ENCODE measurements around the gene TMEM234. TPM values are rescaled to one million over a fixed set of nuclear protein-coding genes. Genes with fewer than 3 reads are reported as not detected.

The TMEM234 gene
- total and polyA plus RNA-seq, 2 of the 8 experiments (the other 6 are each of a cell fraction or from before 2014, with no cell fraction given): 8.7 to 8.9 TPM

DNA sequence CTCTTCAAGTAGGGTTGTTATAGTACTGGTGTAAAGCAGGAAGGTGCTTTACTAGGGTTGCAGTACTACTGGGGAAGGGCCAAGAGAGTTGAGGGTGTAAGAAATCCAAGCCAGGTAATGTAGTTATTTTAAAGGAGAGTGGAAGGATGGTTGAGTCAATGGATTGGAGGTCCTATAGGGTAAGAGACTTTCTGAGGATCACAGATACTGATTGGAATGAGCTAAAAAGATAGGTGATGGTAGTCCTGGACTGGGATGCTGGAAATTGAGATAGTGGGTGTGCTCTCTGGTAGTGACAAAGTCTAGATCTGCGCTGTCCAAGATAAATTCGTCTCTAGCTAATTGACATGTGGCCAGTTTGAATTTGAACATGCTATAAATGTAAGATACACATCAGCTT is 35.7 kb downstream of the TMEM234 start:
- peaks cover 37 to 79% (median 69%) of the 10 kb centered on the region in 4 experiments for H3K36me3 ChIP-seq (ENCODE audit: control insufficient read depth in 2 of 4, insufficient read depth in 4 of 4, low read length in 3 of 4)
- 98% methylated on average over 2 of the region's 2 CpGs; no CpG with 5 or more reads in 1 of the 2 experiments for WGBS, 2 experiments (ENCODE audit: extremely low coverage in 1 of 2, insufficient coverage in 1 of 2, insufficient read length in 1 of 2, insufficient replicate concordance in 2 of 2, low coverage in 1 of 2, low lambda C conversion rate in 2 of 2, missing lambda C conversion rate in 1 of 2)
- CTCF ChIA-PET (ENCODE audit: partially characterized antibody): no interaction called here
- TF ChIP-seq KDM4A (IDR thresholded peaks at IDR 0.05; ENCODE audit: low read depth, low read length, severe bottlenecking) (no peak), SAP30 (IDR thresholded peaks at IDR 0.05; ENCODE audit: insufficient read depth, insufficient replicate concordance, low read length) (no peak), GABPA (IDR thresholded peaks at IDR 0.05; ENCODE audit: borderline replicate concordance, insufficient read depth, low read length) (no peak), BACH1 (IDR thresholded peaks at IDR 0.05; ENCODE audit: low read length) (no peak), CBX5 (IDR thresholded peaks at IDR 0.05; ENCODE audit: low read depth, low read length) (no peak), POLR2A (IDR thresholded peaks at IDR 0.05; ENCODE audit: control extremely low read depth in 1 of 2, low read depth in 2 of 2, low read length in 2 of 2) (no peak), SRF (IDR thresholded peaks at IDR 0.05; ENCODE audit: low read depth, low read length) (no peak), EZH2 (IDR thresholded peaks at IDR 0.05; ENCODE audit: low read depth, low read length, severe bottlenecking) (no peak), HDAC6 (IDR thresholded peaks at IDR 0.05; ENCODE audit: low read depth, low read length) (no peak), MAFK (IDR thresholded peaks at IDR 0.05; ENCODE audit: low read depth, low read length) (no peak), JUN (IDR thresholded peaks at IDR 0.05; ENCODE audit: low read depth, low read length) (no peak), CREB1 (IDR thresholded peaks at IDR 0.05) (no peak), PHF8 (conservative IDR thresholded peaks at IDR 0.05; ENCODE audit: low read depth, low read length) (no peak), CTBP2 (IDR thresholded peaks at IDR 0.05; ENCODE audit: borderline replicate concordance, insufficient read depth, insufficient read length, low read length) (no peak), BRCA1 (IDR thresholded peaks at IDR 0.05; ENCODE audit: low read depth, low read length) (no peak)

More for the DNA sequence above, 35.7 kb downstream of the TMEM234 start:
- Histone ChIP-seq H3K23ac (ENCODE audit: insufficient read length) (no peak overlapping the region), H2AFZ (ENCODE audit: low read length) (no peak overlapping the region), H3K27me3 (replicated peaks in 1 of 4; ENCODE audit: control insufficient read depth in 3 of 4, extremely low read depth in 1 of 4, insufficient read depth in 3 of 4, low read length in 3 of 4) (no peaks in the 10 kb centered on the region), H3K9ac (replicated peaks in 1 of 4; ENCODE audit: extremely low read depth in 1 of 4, low read depth in 3 of 4, low read length in 3 of 4) (no peak overlapping the region), H3K27ac (ENCODE audit: low read depth, low read length) (no peak overlapping the region), H2BK5ac (ENCODE audit: low read depth, low read length) (0 out of 2 replicates have a peak overlapping the region, but pooled peaks have one; percentile 68), H4K8ac (ENCODE audit: extremely low read depth, insufficient read depth, low read length) (no peak overlapping the region), H3K79me2 (ENCODE audit: control insufficient read depth in 1 of 2, insufficient read depth in 2 of 2, low read length in 2 of 2) (peaks cover 7 to 30% of the 10 kb centered on the region in 2 experiments), H2AK5ac (ENCODE audit: low read depth, low read length) (no peak overlapping the region), H3K4ac (replicated peaks; ENCODE audit: insufficient read length, low read depth, low read length) (no peak overlapping the region), H3K56ac (replicated peaks; ENCODE audit: insufficient read length, low read depth, low read length) (no peak overlapping the region), H3K79me1 (ENCODE audit: low read depth, low read length) (peaks cover 2% of the 10 kb centered on the region; the same call in 1 of the 2 replicates), H2BK20ac (ENCODE audit: low read length) (no peak overlapping the region), H3K18ac (ENCODE audit: extremely low read depth, low read length) (no peak overlapping the region), H4K5ac (ENCODE audit: insufficient read length, low read depth, low read length) (no peak overlapping the region), H4K20me1 (replicated peaks in 1 of 2; ENCODE audit: control insufficient read depth in 1 of 2, insufficient read depth in 2 of 2, low read length in 2 of 2) (peaks cover 4 to 11% of the 10 kb centered on the region in 2 experiments), H3K4me1 (replicated peaks in 1 of 4; ENCODE audit: control insufficient read depth in 3 of 4, insufficient read depth in 4 of 4, low read length in 3 of 4) (no peaks in the 10 kb centered on the region; a peak in 2 of 7 replicates), H2BK15ac (ENCODE audit: low read length) (no peak overlapping the region; the same call in 1 of the 2 replicates), H4K91ac (replicated peaks; ENCODE audit: insufficient read length, low read length) (no peak overlapping the region), H3K14ac (ENCODE audit: insufficient read length) (no peak overlapping the region), H3K23me2 (ENCODE audit: low read depth, low read length) (no peaks in the 10 kb centered on the region), H3K9me3 (ENCODE audit: insufficient read depth in 2 of 2, low read depth in 1 of 2, low read length in 1 of 2) (no peaks in the 10 kb centered on the region), H3K4me2 (ENCODE audit: insufficient read depth in 1 of 2, low read depth in 2 of 2, low read length in 2 of 2) (no peak overlapping the region), H3K4me3 (ENCODE audit: extremely low read depth in 1 of 4, insufficient read depth in 2 of 4, low read depth in 3 of 4, low read length in 4 of 4) (no peak overlapping the region), H2BK12ac (ENCODE audit: low read depth, low read length) (no peak overlapping the region), H2BK120ac (replicated peaks; ENCODE audit: low read depth, low read length) (no peak overlapping the region)
- no peak for DNase-seq (ENCODE audit: low read depth in 1 of 2, low spot score in 2 of 2)
- POLR2A ChIA-PET (ENCODE audit: partially characterized antibody): interaction anchor here (0.6 to 21.3 kb wide), 9 partner anchors 2 to 150 kb away, joined by 3 to 332 read pairs (median 3); partner anchors contain the start of genes CCDC28B, IQCC, MARCKSL1 and TXLNA
- FAIRE-seq: no peak

Measured in H1 (cell line).